GM21717 (cell line): Measurements from ENCODE around the gene ANKRD2.

ENCODE experiments used
- ATAC-seq: cut with Tn5 transposase; IDR thresholded peaks from one replicate; pipeline ENCODE4 v1.9.1; 2021; ENCODE audit warnings: mild to moderate bottlenecking, moderate library complexity; ENCODE audit not compliant: unreplicated experiment

The ANKRD2 gene

GRCh38 chr10:97590748-97591495 lies 18.3 kb downstream of the ANKRD2 start:
- no peak for ATAC-seq

- no peak for ATAC-seq
Measured at GRCh38 chr10:97593421-97593820, 20.8 kb downstream of the ANKRD2 start.

GRCh38 chr10:97596101-97597082 lies 23.8 kb downstream of the ANKRD2 start:
- ATAC-seq, result no peak

- no peak for ATAC-seq
Measured at GRCh38 chr10:97597778-97598177, 25.2 kb downstream of the ANKRD2 start.

GRCh38 chr10:97598407-97599271 lies 26.1 kb downstream of the ANKRD2 start:
- ATAC-seq, result no peak

- no peak for ATAC-seq
Measured at GRCh38 chr10:97599272-97599619, 26.7 kb downstream of the ANKRD2 start.

- no peak for ATAC-seq
Measured at GRCh38 chr10:97600616-97601015, 28.0 kb downstream of the ANKRD2 start.

GRCh38 chr10:97601268-97602215 lies 29.0 kb downstream of the ANKRD2 start:
- ATAC-seq, result no peak

- ATAC-seq, result no peak
Measured at GRCh38 chr10:97607095-97607636, 34.6 kb downstream of the ANKRD2 start.

- ATAC-seq, result no peak
Measured at GRCh38 chr10:97608991-97609561, 36.5 kb downstream of the ANKRD2 start.

GRCh38 chr10:97611473-97611872 lies 38.9 kb downstream of the ANKRD2 start:
- ATAC-seq, result no peak

GRCh38 chr10:97612386-97612785 lies 39.8 kb downstream of the ANKRD2 start:
- no peak for ATAC-seq

GRCh38 chr10:97618285-97618684 lies 45.7 kb downstream of the ANKRD2 start:
- no peak for ATAC-seq

- no peak for ATAC-seq
Measured at GRCh38 chr10:97618733-97619132, 46.2 kb downstream of the ANKRD2 start.

- ATAC-seq, result no peak
Measured at GRCh38 chr10:97623277-97623676, 50.7 kb downstream of the ANKRD2 start.

GRCh38 chr10:97627731-97628130 lies 55.2 kb downstream of the ANKRD2 start:
- ATAC-seq, result no peak

GRCh38 chr10:97628228-97628627 lies 55.6 kb downstream of the ANKRD2 start:
- ATAC-seq, result no peak

GRCh38 chr10:97629289-97629688 lies 56.7 kb downstream of the ANKRD2 start:
- no peak for ATAC-seq

- ATAC-seq, result no peak
Measured at GRCh38 chr10:97631098-97631497, 58.5 kb downstream of the ANKRD2 start.
